HEK293 (cell line): ENCODE measurements around the gene MIA3.
A peak's percentile ranks its signal among the peaks of the same experiment; 100 is the strongest.

Experiments used
- AEBP2 ChIP-seq: fragments of 450-650 bp; formaldehyde crosslinking; IDR thresholded peaks from 2 replicates; pipeline ENCODE4 v1.5.1; 2016; ENCODE audit warnings: missing biosample characterization, missing genetic modification characterization, borderline replicate concordance
- GLIS2 ChIP-seq: fragments of 450-650 bp; formaldehyde crosslinking; IDR thresholded peaks from 2 replicates; pipeline ENCODE4 v1.5.1; 2016; ENCODE audit warnings: missing biosample characterization, missing genetic modification characterization
- REST ChIP-seq: fragments of 450-650 bp; formaldehyde crosslinking; IDR thresholded peaks from 2 replicates; pipeline ENCODE4 v1.5.1; 2016; ENCODE audit warnings: missing biosample characterization, missing genetic modification characterization
- SP3 ChIP-seq: fragments of 450-650 bp; formaldehyde crosslinking; IDR thresholded peaks from 2 replicates; pipeline ENCODE4 v1.5.1; 2016; ENCODE audit warnings: missing biosample characterization, missing genetic modification characterization
- TRIM28 ChIP-seq: IDR thresholded peaks from 2 replicates; pipeline ENCODE4 v1.6.1; 2011; ENCODE audit warnings: low read length, control low read depth, borderline replicate concordance
- ZBTB10 ChIP-seq: fragments of 450-650 bp; formaldehyde crosslinking; IDR thresholded peaks from 2 replicates; pipeline ENCODE4 v1.5.1; 2016; ENCODE audit warnings: missing biosample characterization, missing genetic modification characterization
- ZBTB49 ChIP-seq: fragments of 450-650 bp; formaldehyde crosslinking; IDR thresholded peaks from 2 replicates; pipeline ENCODE4 v1.5.1; 2016; ENCODE audit warnings: missing biosample characterization, missing genetic modification characterization, low read depth
- ZBTB6 ChIP-seq: fragments of 450-650 bp; formaldehyde crosslinking; IDR thresholded peaks from 2 replicates; pipeline ENCODE4 v1.5.1; 2017; ENCODE audit warnings: missing biosample characterization, missing genetic modification characterization
- ZNF133 ChIP-seq: fragments of 450-650 bp; formaldehyde crosslinking; IDR thresholded peaks from 2 replicates; pipeline ENCODE4 v1.5.1; 2016; ENCODE audit warnings: missing biosample characterization, missing genetic modification characterization
- ZNF148 ChIP-seq: fragments of 450-650 bp; formaldehyde crosslinking; IDR thresholded peaks from 2 replicates; pipeline ENCODE4 v1.5.0; 2017; ENCODE audit warnings: missing biosample characterization, missing genetic modification characterization, borderline replicate concordance
- ZNF18 ChIP-seq: fragments of 450-650 bp; formaldehyde crosslinking; IDR thresholded peaks from 2 replicates; pipeline ENCODE4 v1.5.1; 2016; ENCODE audit warnings: missing biosample characterization, missing genetic modification characterization
- ZNF26 ChIP-seq: fragments of 450-650 bp; formaldehyde crosslinking; IDR thresholded peaks from 2 replicates; pipeline ENCODE4 v1.5.1; 2016; ENCODE audit warnings: missing biosample characterization, missing genetic modification characterization
- ZNF335 ChIP-seq: fragments of 450-650 bp; formaldehyde crosslinking; conservative IDR thresholded peaks from 2 replicates; pipeline ENCODE4 v1.5.1; 2016; ENCODE audit warnings: missing biosample characterization, missing genetic modification characterization
- ZNF426 ChIP-seq: fragments of 450-650 bp; formaldehyde crosslinking; IDR thresholded peaks from 2 replicates; pipeline ENCODE4 v1.5.1; 2017; ENCODE audit warnings: missing biosample characterization, missing genetic modification characterization, mild to moderate bottlenecking, inconsistent platforms, moderate library complexity
- ZNF529 ChIP-seq: fragments of 450-650 bp; formaldehyde crosslinking; IDR thresholded peaks from 2 replicates; pipeline ENCODE4 v1.5.1; 2017; ENCODE audit warnings: missing genetic modification characterization, missing biosample characterization; ENCODE audit not compliant: insufficient replicate concordance
- ZNF585B ChIP-seq: fragments of 450-650 bp; formaldehyde crosslinking; IDR thresholded peaks from 2 replicates; pipeline ENCODE4 v1.5.1; 2016; ENCODE audit warnings: missing biosample characterization, missing genetic modification characterization
- ZNF76 ChIP-seq: fragments of 450-650 bp; formaldehyde crosslinking; IDR thresholded peaks from 2 replicates; pipeline ENCODE4; 2016; ENCODE audit warnings: low read depth, missing biosample characterization, missing genetic modification characterization, borderline replicate concordance
- ZNF785 ChIP-seq: fragments of 450-650 bp; formaldehyde crosslinking; IDR thresholded peaks from 2 replicates; pipeline ENCODE4 v1.5.1; 2016; ENCODE audit warnings: missing biosample characterization, missing genetic modification characterization

Gene MIA3

GRCh38 chr1:222711319-222712252 lies 93.7 kb downstream of the MIA3 start (continued):
- TF ChIP-seq ZNF335 (tag by site-specific recombination) (peak; percentile 58; the same call in 1 of the 2 replicates), ZNF148 (no peak), SP3 (tag by site-specific recombination) (peak; percentile 71), ZBTB6 (tag by site-specific recombination) (no peak), AEBP2 (tag by site-specific recombination) (no peak), TRIM28 (no peak), REST (no peak; the same call in 1 of the 2 replicates), ZNF785 (tag by site-specific recombination) (no peak), ZNF26 (tag by site-specific recombination) (no peak), ZBTB10 (no peak), GLIS2 (tag by site-specific recombination) (peak; percentile 37; the same call in 1 of the 2 replicates), ZNF133 (tag by site-specific recombination) (no peak), ZBTB49 (tag by site-specific recombination) (no peak), ZNF18 (tag by site-specific recombination) (no peak; the same call in 1 of the 2 replicates), ZNF426 (tag by site-specific recombination) (no peak), ZNF529 (tag by site-specific recombination) (no peak), ZNF76 (tag by site-specific recombination) (0 out of 2 replicates have a peak, but pooled peaks have one; percentile 8), ZNF585B (tag by site-specific recombination) (no peak)
